GM12892 (cell line): Measurements from ENCODE around the gene CNTNAP2.

ENCODE experiments used
- POLR2A ChIP-seq: IDR thresholded peaks from 2 replicates; pipeline ENCODE4 v1.6.1; 2011; ENCODE audit warnings: low read depth, low read length, control low read depth
- TAF1 ChIP-seq: IDR thresholded peaks from 2 replicates; pipeline ENCODE4 v1.6.1; 2011; ENCODE audit warnings: low read depth, mild to moderate bottlenecking, control low read depth, low read length, borderline replicate concordance

GRCh38 chr7:147173883-147174282 is 1057.3 kb downstream of the CNTNAP2 start:
- no peak for TF ChIP-seq POLR2A
- TF ChIP-seq TAF1 = no peak
